CD14-positive monocyte (primary cell): ENCODE results near the gene PARP12. TPM values are rescaled to one million over a fixed set of nuclear protein-coding genes. Genes with fewer than 3 reads are reported as not detected.
A peak's percentile ranks its signal among the peaks of the same experiment; 100 is the strongest.

ENCODE experiments used
- DNase-seq, 3 donors: peaks; one replicate each; pipeline ENCODE4 v3.0.0-alpha.2; 2011 to 2022
- H2AFZ ChIP-seq: 2 replicates; pipeline ENCODE4 v1.6.0; 2012; ENCODE audit warnings: mild to moderate bottlenecking, low read depth, low read length, inconsistent platforms; ENCODE audit not compliant: insufficient read depth, poor library complexity, severe bottlenecking
- H3K27ac ChIP-seq, 2 donors: 1 replicate in 1 of 2; 2 replicates in 1 of 2; pipeline ENCODE4 v1.5.1; 2012 to 2013; ENCODE audit warnings: low read length in 2 of 2, control low read depth in 1 of 2, inconsistent platforms in 1 of 2, low read depth in 1 of 2, mild to moderate bottlenecking in 1 of 2
- H3K27me3 ChIP-seq, 2 donors: one replicate each; pipeline versions ENCODE4 v1.6.0 to v1.6.1; 2011 to 2013; ENCODE audit warnings: low read length in 2 of 2; ENCODE audit not compliant: control insufficient read depth in 2 of 2, insufficient read depth in 2 of 2
- H3K36me3 ChIP-seq, 2 donors: replicated peaks in 1 of 2; 1 replicate in 1 of 2; 2 replicates in 1 of 2; pipeline versions ENCODE4 v1.5.1 to v1.6.1; 2012 to 2013; ENCODE audit warnings: low read length in 2 of 2, control low read depth in 1 of 2, inconsistent platforms in 1 of 2, mild to moderate bottlenecking in 1 of 2; ENCODE audit not compliant: insufficient read depth in 2 of 2, control insufficient read depth in 1 of 2
- H3K4me1 ChIP-seq, 2 donors: 1 replicate in 1 of 2; 2 replicates in 1 of 2; pipeline versions ENCODE4 v1.5.1 to v1.6.1; 2012 to 2013; ENCODE audit warnings: low read length in 2 of 2, control low read depth in 1 of 2, inconsistent platforms in 1 of 2, mild to moderate bottlenecking in 1 of 2, moderate library complexity in 1 of 2; ENCODE audit not compliant: insufficient read depth in 2 of 2, control insufficient read depth in 1 of 2
- H3K4me2 ChIP-seq: replicated peaks from 2 replicates; pipeline ENCODE3; 2012; ENCODE audit warnings: low read length, moderate library complexity, mild to moderate bottlenecking; ENCODE audit not compliant: poor library complexity, severe bottlenecking; ENCODE audit errors: extremely low read depth
- H3K4me3 ChIP-seq, 3 experiments: fragments of 200-600 bp in 1 of 3; sonication (generic) in 1 of 3; replicated peaks in 1 of 3; 1 replicate in 2 of 3; 2 replicates in 1 of 3; pipeline ENCODE4 v1.5.1; 2011 to 2013; ENCODE audit warnings: low read length in 3 of 3, mild to moderate bottlenecking in 3 of 3, control low read depth in 2 of 3, low read depth in 2 of 3, inconsistent platforms in 1 of 3, moderate library complexity in 1 of 3
- H3K79me2 ChIP-seq: 2 replicates; pipeline ENCODE4 v1.6.0; 2012; ENCODE audit warnings: mild to moderate bottlenecking, control low read depth, inconsistent platforms, low read length, moderate library complexity; ENCODE audit not compliant: insufficient read depth
- H3K9ac ChIP-seq: 2 replicates; pipeline ENCODE4 v1.6.0; 2017; ENCODE audit warnings: low read length, mild to moderate bottlenecking; ENCODE audit not compliant: insufficient read depth, poor library complexity, severe bottlenecking
- H3K9me3 ChIP-seq, 2 donors: replicated peaks in 1 of 2; 1 replicate in 1 of 2; 2 replicates in 1 of 2; pipeline versions ENCODE4 v1.5.1 to v1.6.1; 2012 to 2013; ENCODE audit warnings: low read length in 2 of 2, control low read depth in 1 of 2; ENCODE audit not compliant: control insufficient read depth in 1 of 2, insufficient read depth in 1 of 2
- H4K20me1 ChIP-seq: 2 replicates; pipeline ENCODE4 v1.6.0; 2012; ENCODE audit warnings: mild to moderate bottlenecking, low read length, control low read depth, moderate library complexity; ENCODE audit not compliant: insufficient read depth
- H3K27ac Mint-ChIP-seq, 7 donors: one replicate each; pipeline ENCODE4 v1.8.0; 2020; ENCODE audit warnings: mild to moderate bottlenecking in 7 of 7, mixed read lengths in 7 of 7, moderate library complexity in 6 of 7, inconsistent platforms in 2 of 7
- H3K27me3 Mint-ChIP-seq, 3 donors: one replicate each; pipeline ENCODE4 v1.8.0; 2021 to 2022; ENCODE audit warnings: low read depth in 3 of 3, mild to moderate bottlenecking in 3 of 3, mixed read lengths in 3 of 3, moderate library complexity in 3 of 3, inconsistent platforms in 1 of 3
- H3K36me3 Mint-ChIP-seq, 2 donors: one replicate each; pipeline ENCODE4 v1.8.0; 2020; ENCODE audit warnings: mixed read lengths in 2 of 2, inconsistent platforms in 1 of 2, mild to moderate bottlenecking in 1 of 2
- H3K4me1 Mint-ChIP-seq: one replicate; pipeline ENCODE4 v1.8.0; 2020; ENCODE audit warnings: mild to moderate bottlenecking, mixed read lengths
- H3K4me3 Mint-ChIP-seq, 2 donors: one replicate each; pipeline ENCODE4 v1.8.0; 2020; ENCODE audit warnings: mild to moderate bottlenecking in 2 of 2, mixed read lengths in 2 of 2, moderate library complexity in 1 of 2
- H3K9me3 Mint-ChIP-seq, 7 donors: one replicate each; pipeline ENCODE4 v1.8.0; 2020 to 2022; ENCODE audit warnings: mixed read lengths in 7 of 7, mild to moderate bottlenecking in 6 of 7, moderate library complexity in 6 of 7, inconsistent platforms in 2 of 7
- WGBS: methylation state at CpG from one replicate; pipeline ENCODE4 v1.1.5; 2013; ENCODE audit warnings: missing lambda C conversion rate; ENCODE audit not compliant: insufficient coverage; 5-methylcytosine and 5-hydroxymethylcytosine counted together
- intact Hi-C, 2 donors: fragments of 100-400 bp; cut with micrococcal nuclease; formaldehyde crosslinking; loops; one replicate each; pipeline versions ENCODE4 v1.15.0 to v1.15.1; 2023
- polyA plus RNA-seq, 3 donors: library from polyadenylated mRNA; depleted of rRNA in 1 of 3; unstranded in 2 of 3; stranded (reverse) in 1 of 3; fragments of 300-500 nt in 2 of 3; fragments of >200 nt in 1 of 3; fragmentation: Illumina TruSeq in 2 of 3; gene quantifications; 1 replicate in 2 of 3; 2 replicates in 1 of 3; pipeline ENCODE4 v1.2.3, GENCODE V29; 2012 to 2021
- TF ChIP-seq, protein P1 (sequence below): fragments of 200-600 bp; IDR thresholded peaks from one replicate; pipeline ENCODE4 v1.8.0; 2022; ENCODE audit warnings: antibody characterized with exemption, mild to moderate bottlenecking

The PARP12 gene
- polyA plus RNA-seq, 3 donors, result 16.7 to 116 (median 37.8) TPM

DNA sequence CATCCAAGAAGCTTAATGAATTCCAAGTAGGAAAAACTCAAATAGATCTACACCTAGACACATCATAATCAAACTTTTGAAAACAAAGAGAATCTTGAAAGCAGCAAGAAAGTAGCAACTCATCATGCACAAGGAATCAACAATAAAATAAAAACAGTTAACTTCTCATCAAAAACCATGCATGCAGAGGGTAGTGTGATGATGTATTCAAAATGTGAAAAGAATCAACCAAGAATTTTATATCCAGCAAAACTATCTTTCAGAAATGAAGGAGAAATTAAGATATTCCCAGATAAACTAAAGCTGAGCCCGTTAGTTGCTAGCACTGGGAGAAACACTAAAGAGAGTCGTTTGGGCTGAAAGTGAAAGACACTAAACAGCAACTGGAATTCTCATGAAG, 4.3 kb upstream of the PARP12 start:
- H3K9ac ChIP-seq, result no peak overlapping the region
- intact Hi-C loops, result loop anchor here in 1 of 2 donors (10.0 kb wide), 1 partner anchor 858 kb away; the partner anchor contains the start of gene BRAF
- Mint-ChIP-seq H3K4me3 (no peak overlapping the region), H3K4me1 (peaks cover 7% of the 10 kb centered on the region), H3K27ac (no peak overlapping the region), H3K36me3 (peaks cover 0 to 2% of the 10 kb centered on the region in 2 donors), H3K9me3 (peaks cover 20 to 30% (median 25%) of the 10 kb centered on the region in 7 donors), H3K27me3 (peaks cover 0 to 14% (median 3%) of the 10 kb centered on the region in 3 donors)
- TF ChIP-seq, protein P1, sequence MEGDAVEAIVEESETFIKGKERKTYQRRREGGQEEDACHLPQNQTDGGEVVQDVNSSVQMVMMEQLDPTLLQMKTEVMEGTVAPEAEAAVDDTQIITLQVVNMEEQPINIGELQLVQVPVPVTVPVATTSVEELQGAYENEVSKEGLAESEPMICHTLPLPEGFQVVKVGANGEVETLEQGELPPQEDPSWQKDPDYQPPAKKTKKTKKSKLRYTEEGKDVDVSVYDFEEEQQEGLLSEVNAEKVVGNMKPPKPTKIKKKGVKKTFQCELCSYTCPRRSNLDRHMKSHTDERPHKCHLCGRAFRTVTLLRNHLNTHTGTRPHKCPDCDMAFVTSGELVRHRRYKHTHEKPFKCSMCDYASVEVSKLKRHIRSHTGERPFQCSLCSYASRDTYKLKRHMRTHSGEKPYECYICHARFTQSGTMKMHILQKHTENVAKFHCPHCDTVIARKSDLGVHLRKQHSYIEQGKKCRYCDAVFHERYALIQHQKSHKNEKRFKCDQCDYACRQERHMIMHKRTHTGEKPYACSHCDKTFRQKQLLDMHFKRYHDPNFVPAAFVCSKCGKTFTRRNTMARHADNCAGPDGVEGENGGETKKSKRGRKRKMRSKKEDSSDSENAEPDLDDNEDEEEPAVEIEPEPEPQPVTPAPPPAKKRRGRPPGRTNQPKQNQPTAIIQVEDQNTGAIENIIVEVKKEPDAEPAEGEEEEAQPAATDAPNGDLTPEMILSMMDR, result no peak
- H3K4me3 ChIP-seq, result no peak overlapping the region
- H3K79me2 ChIP-seq, result peaks cover 3% of the 10 kb centered on the region
- no CpG with 5 or more reads among the region's 2 CpGs for WGBS
- no peak overlapping the region for H2AFZ ChIP-seq
- peaks cover 5 to 11% of the 10 kb centered on the region in 2 donors for H3K4me1 ChIP-seq
- H3K27me3 ChIP-seq, result no peaks in the 10 kb centered on the region
- no peak for DNase-seq
- no peak overlapping the region for H3K4me2 ChIP-seq
- H4K20me1 ChIP-seq, result no peaks in the 10 kb centered on the region
- no peaks in the 10 kb centered on the region for H3K36me3 ChIP-seq
- H3K27ac ChIP-seq, result no peak overlapping the region
- peaks cover 6 to 13% of the 10 kb centered on the region in 2 donors for H3K9me3 ChIP-seq

DNA sequence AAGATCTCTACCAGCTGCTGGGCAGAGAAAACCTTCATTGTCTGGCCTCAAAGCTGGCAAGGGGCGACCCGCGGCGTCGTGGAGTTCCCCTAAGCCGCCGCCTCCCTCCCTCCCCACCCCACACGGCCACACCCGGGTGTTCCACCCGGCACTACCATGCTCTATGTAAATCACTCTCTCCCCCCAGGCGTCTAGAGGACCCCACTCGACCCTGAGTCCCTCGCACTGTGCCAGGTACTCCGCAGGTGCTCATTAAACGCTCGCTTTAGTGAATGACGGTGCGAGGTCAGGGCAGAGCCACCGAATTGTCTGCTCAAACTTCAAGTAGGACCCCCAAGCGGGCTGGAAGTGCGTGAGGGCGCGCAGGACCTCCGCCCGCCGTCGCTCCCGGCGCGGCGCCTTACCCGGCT, 628 bp downstream of the PARP12 start:
- peak overlapping the region; percentile 75 to 92 (median 90) for H3K27ac Mint-ChIP-seq

More for the DNA sequence above, 628 bp downstream of the PARP12 start:
- Mint-ChIP-seq H3K36me3 (peaks cover 28 to 30% of the 10 kb centered on the region in 2 donors), H3K27me3 (peaks cover 1 to 9% (median 7%) of the 10 kb centered on the region in 3 donors), H3K4me1 (peaks cover 40% of the 10 kb centered on the region), H3K4me3 (peak overlapping the region; percentile 90 to 96), H3K9me3 (peaks cover 7 to 16% (median 13%) of the 10 kb centered on the region in 7 donors)
- H3K36me3 ChIP-seq, result peaks cover 8 to 9% of the 10 kb centered on the region in 2 donors
- peaks cover 46% of the 10 kb centered on the region for H4K20me1 ChIP-seq
- 2% methylated on average over 32 of the region's 32 CpGs for WGBS
- intact Hi-C loops, result loop anchor here in 1 of 2 donors (10.0 kb wide), 1 partner anchor 863 kb away; the partner anchor contains the start of gene BRAF
- H2AFZ ChIP-seq, result peak overlapping the region; percentile 93
- peaks cover 23 to 45% of the 10 kb centered on the region in 2 donors for H3K4me1 ChIP-seq
- peak; percentile 22 to 51 (median 32) for DNase-seq
- peak overlapping the region; percentile 56 to 85 for H3K27ac ChIP-seq
- peak overlapping the region; percentile 91 for H3K4me2 ChIP-seq
- peaks cover 0 to 7% of the 10 kb centered on the region in 2 donors for H3K9me3 ChIP-seq
- H3K9ac ChIP-seq, result peak overlapping the region; percentile 75
- TF ChIP-seq, protein P1, result no peak
- no peaks in the 10 kb centered on the region for H3K27me3 ChIP-seq
- peaks cover 49% of the 10 kb centered on the region for H3K79me2 ChIP-seq
- peak overlapping the region; percentile 71 to 89 (median 79) for H3K4me3 ChIP-seq
